ENCODE results near the gene CCDC192. TPM values are rescaled to one million over a fixed set of nuclear protein-coding genes. Genes with fewer than 3 reads are reported as not detected.

CCDC192 gene
- total RNA-seq, 4 donors from 2014 or later: 0.87 to 2.1 (median 1.9) TPM

DNA sequence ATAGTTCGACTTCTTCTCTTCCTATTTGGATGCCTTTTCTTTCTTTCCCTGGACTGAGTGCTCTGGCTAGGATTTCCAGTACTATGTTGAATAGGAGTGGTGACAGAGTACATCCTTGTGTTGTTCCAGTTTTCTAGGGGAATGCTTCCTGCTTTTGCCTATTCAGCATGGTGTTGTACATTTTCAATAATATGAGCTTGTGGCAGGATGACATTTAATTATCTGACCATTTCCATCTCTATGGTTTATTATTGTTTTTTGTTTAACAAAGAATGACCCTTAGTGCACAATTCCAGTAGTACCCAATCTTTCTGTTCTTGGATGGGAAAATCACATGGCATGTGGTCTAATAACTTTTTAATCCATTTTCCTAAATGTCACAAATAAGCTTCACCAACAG, 244.8 kb downstream of the CCDC192 start:
- 88 to 100% methylated on average over 1 of the region's 1 CpG for WGBS, 2 donors
- no peaks in the 10 kb centered on the region for H3K36me3 ChIP-seq
- TF ChIP-seq POLR2A (IDR thresholded peaks at IDR 0.05) (no peak), EP300 (IDR thresholded peaks at IDR 0.05) (no peak)
- TF ChIP-seq, protein P1, sequence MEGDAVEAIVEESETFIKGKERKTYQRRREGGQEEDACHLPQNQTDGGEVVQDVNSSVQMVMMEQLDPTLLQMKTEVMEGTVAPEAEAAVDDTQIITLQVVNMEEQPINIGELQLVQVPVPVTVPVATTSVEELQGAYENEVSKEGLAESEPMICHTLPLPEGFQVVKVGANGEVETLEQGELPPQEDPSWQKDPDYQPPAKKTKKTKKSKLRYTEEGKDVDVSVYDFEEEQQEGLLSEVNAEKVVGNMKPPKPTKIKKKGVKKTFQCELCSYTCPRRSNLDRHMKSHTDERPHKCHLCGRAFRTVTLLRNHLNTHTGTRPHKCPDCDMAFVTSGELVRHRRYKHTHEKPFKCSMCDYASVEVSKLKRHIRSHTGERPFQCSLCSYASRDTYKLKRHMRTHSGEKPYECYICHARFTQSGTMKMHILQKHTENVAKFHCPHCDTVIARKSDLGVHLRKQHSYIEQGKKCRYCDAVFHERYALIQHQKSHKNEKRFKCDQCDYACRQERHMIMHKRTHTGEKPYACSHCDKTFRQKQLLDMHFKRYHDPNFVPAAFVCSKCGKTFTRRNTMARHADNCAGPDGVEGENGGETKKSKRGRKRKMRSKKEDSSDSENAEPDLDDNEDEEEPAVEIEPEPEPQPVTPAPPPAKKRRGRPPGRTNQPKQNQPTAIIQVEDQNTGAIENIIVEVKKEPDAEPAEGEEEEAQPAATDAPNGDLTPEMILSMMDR (IDR thresholded peaks at IDR 0.05): no peak
- no peak for DNase-seq (ENCODE audit: low spot score in 2 of 2)
- no peaks in the 10 kb centered on the region for H3K4me1 ChIP-seq
- H3K4me3 ChIP-seq: no peak overlapping the region
- H3K27ac ChIP-seq: no peak overlapping the region
- H3K9me3 ChIP-seq: no peaks in the 10 kb centered on the region
- H3K27me3 ChIP-seq: no peaks in the 10 kb centered on the region

DNA sequence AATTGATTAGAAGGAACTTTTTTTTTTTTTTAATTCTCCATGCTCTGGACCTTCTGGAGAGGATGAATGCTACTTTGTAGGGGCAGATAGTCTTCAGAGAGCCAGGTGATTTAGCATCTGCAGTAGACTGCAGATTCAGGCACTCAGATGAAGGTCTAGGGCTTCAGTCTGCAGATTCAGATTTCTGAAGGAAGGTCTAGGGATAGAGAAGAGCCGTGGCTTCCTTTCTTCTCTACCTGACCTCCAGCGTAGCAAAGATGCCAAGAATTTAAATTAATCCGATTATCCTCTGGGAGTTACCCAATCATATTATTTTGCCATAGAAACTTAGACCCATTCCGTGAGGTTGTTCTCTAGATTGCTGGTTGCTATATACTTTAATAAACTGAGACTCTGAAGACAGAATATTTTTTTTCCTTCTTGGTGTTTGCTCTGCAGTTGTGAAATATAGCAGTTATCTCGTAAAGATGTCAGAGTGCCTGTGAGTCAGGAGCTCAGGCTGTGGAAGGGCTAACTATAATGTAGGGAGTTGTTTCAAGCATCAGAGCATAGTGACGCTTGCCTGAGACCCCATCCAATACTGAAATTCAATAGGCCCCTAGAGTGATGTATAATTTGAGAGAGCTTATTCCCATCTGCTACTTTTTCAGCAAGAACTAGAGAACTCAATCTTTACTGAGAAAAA, 247.7 kb downstream of the CCDC192 start:
- Histone ChIP-seq H3K9me3 (no peaks in the 10 kb centered on the region), H3K27ac (no peak overlapping the region), H3K4me1 (no peaks in the 10 kb centered on the region), H3K27me3 (no peaks in the 10 kb centered on the region), H3K36me3 (no peaks in the 10 kb centered on the region), H3K4me3 (no peak overlapping the region)
- DNase-seq (ENCODE audit: low spot score in 2 of 2): no peak
- TF ChIP-seq EP300 (IDR thresholded peaks at IDR 0.05) (no peak), POLR2A (IDR thresholded peaks at IDR 0.05) (no peak)
- TF ChIP-seq, protein P1 (IDR thresholded peaks at IDR 0.05): no peak
- WGBS, 2 donors: 83 to 85% methylated on average over 6 of the region's 6 CpGs

DNA sequence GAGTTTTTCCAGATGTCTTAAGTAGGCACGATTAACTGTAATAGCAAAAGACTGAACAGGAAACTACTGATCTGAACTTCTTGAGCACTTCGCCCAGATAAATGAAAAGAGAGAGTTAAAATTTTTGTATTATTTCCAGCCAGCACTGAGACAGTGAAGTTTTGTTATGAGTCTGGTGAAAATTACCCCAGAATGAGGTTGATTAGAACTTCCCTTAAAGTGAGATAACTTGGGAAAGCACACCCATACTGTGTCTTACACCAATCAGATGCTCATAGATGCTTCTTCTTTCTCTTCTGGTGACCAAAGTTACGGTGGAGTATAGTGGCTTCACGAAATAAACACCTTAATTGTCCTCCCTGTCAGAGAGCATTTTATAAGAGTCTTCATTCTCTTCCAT, 248.6 kb downstream of the CCDC192 start:
- no peaks in the 10 kb centered on the region for H3K27me3 ChIP-seq
- peaks cover 0 to 6% (median 0%) of the 10 kb centered on the region in 3 donors for H3K36me3 ChIP-seq
- no peak for TF ChIP-seq EP300 (IDR thresholded peaks at IDR 0.05)
- TF ChIP-seq POLR2A (IDR thresholded peaks at IDR 0.05): no peak
- TF ChIP-seq, protein P1 (IDR thresholded peaks at IDR 0.05): no peak
- no peak overlapping the region for H3K27ac ChIP-seq
- no peaks in the 10 kb centered on the region for H3K9me3 ChIP-seq
- 71 to 76% methylated on average over 4 of the region's 4 CpGs for WGBS, 2 donors
- no peaks in the 10 kb centered on the region for H3K4me1 ChIP-seq
- H3K4me3 ChIP-seq: no peak overlapping the region
- no peak for DNase-seq (ENCODE audit: low spot score in 2 of 2)

DNA sequence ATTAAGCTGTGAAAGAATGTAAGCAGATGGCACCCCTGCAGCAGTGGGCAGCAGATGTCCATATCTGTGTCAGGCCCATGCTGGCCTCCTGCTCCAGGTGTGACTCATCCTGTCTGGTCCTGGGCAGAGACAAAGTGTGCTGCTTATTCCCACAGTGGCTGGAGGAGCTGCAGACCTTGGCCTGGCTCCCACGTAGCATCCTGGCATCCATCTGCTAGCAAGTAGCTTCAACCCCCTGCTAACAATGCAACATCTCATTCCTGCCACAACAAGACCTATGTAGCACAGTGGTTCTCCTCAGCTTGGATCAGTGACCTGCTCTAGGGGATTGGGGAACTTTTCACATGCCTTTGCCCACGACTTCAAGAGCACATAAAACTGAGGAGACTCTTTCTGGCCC, 254.0 kb downstream of the CCDC192 start:
- WGBS, 2 donors: 30 to 56% methylated on average over 2 of the region's 2 CpGs
- Histone ChIP-seq H3K4me3 (no peak overlapping the region), H3K27me3 (no peaks in the 10 kb centered on the region), H3K27ac (no peak overlapping the region), H3K4me1 (peaks cover 0 to 40% (median 1%) of the 10 kb centered on the region in 4 donors), H3K9me3 (no peaks in the 10 kb centered on the region), H3K36me3 (peaks cover 0 to 6% (median 0%) of the 10 kb centered on the region in 3 donors)
- DNase-seq (ENCODE audit: low spot score in 2 of 2): no peak
- TF ChIP-seq POLR2A (IDR thresholded peaks at IDR 0.05): no peak
- no peak for TF ChIP-seq EP300 (IDR thresholded peaks at IDR 0.05)
- TF ChIP-seq, protein P1 (IDR thresholded peaks at IDR 0.05): no peak

DNA sequence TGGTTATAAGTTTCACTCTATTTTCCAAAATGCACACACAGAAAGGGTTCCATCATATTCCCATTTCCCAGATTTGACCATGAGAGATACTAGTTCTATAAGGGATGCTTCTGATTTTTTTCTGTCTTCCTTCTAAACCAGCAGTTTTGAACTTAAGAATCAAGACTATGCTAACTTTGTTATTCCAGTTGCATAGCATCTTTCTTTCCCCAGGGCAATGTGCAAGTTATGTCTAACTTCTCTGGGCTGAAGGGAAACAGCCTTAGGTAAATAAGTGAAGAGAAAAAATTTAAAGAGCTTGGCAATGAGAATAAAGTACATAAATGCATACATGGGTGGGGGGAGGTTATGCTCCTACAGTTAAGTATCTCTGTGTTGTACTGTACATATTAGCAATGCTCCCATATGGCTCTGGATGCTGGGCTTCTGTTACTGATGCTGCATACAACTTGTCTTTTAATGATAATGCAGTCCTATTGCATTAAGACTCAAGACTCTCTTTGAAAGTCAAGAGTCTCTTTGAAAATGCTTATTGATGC, 254.6 kb downstream of the CCDC192 start:
- no peak overlapping the region for H3K27ac ChIP-seq
- H3K27me3 ChIP-seq: no peaks in the 10 kb centered on the region
- TF ChIP-seq, protein P1 (IDR thresholded peaks at IDR 0.05): no peak
- TF ChIP-seq EP300 (IDR thresholded peaks at IDR 0.05) (no peak), POLR2A (IDR thresholded peaks at IDR 0.05) (no peak)
- H3K36me3 ChIP-seq: peaks cover 0 to 6% (median 0%) of the 10 kb centered on the region in 3 donors
- no peak for DNase-seq (ENCODE audit: low spot score in 2 of 2)
- H3K9me3 ChIP-seq: no peaks in the 10 kb centered on the region
- H3K4me3 ChIP-seq: no peak overlapping the region
- H3K4me1 ChIP-seq: peaks cover 0 to 40% (median 1%) of the 10 kb centered on the region in 4 donors

All from tibial nerve (tissue), 4 donors.